CD14-positive monocyte (primary cell): Measurements from ENCODE around the gene DAGLA. TPM values are rescaled to one million over a fixed set of nuclear protein-coding genes. Genes with fewer than 3 reads are reported as not detected.

Experiments used
- DNase-seq, 3 donors: peaks; one replicate each; pipeline ENCODE4 v3.0.0-alpha.2; 2011 to 2022
- H2AFZ ChIP-seq: 2 replicates; pipeline ENCODE4 v1.6.0; 2012; ENCODE audit warnings: mild to moderate bottlenecking, low read depth, low read length, inconsistent platforms; ENCODE audit not compliant: insufficient read depth, poor library complexity, severe bottlenecking
- H3K27ac ChIP-seq, 2 donors: 1 replicate in 1 of 2; 2 replicates in 1 of 2; pipeline ENCODE4 v1.5.1; 2012 to 2013; ENCODE audit warnings: low read length in 2 of 2, control low read depth in 1 of 2, inconsistent platforms in 1 of 2, low read depth in 1 of 2, mild to moderate bottlenecking in 1 of 2
- H3K27me3 ChIP-seq, 2 donors: one replicate each; pipeline versions ENCODE4 v1.6.0 to v1.6.1; 2011 to 2013; ENCODE audit warnings: low read length in 2 of 2; ENCODE audit not compliant: control insufficient read depth in 2 of 2, insufficient read depth in 2 of 2
- H3K36me3 ChIP-seq, 2 donors: replicated peaks in 1 of 2; 1 replicate in 1 of 2; 2 replicates in 1 of 2; pipeline versions ENCODE4 v1.5.1 to v1.6.1; 2012 to 2013; ENCODE audit warnings: low read length in 2 of 2, control low read depth in 1 of 2, inconsistent platforms in 1 of 2, mild to moderate bottlenecking in 1 of 2; ENCODE audit not compliant: insufficient read depth in 2 of 2, control insufficient read depth in 1 of 2
- H3K4me1 ChIP-seq, 2 donors: 1 replicate in 1 of 2; 2 replicates in 1 of 2; pipeline versions ENCODE4 v1.5.1 to v1.6.1; 2012 to 2013; ENCODE audit warnings: low read length in 2 of 2, control low read depth in 1 of 2, inconsistent platforms in 1 of 2, mild to moderate bottlenecking in 1 of 2, moderate library complexity in 1 of 2; ENCODE audit not compliant: insufficient read depth in 2 of 2, control insufficient read depth in 1 of 2
- H3K4me2 ChIP-seq: replicated peaks from 2 replicates; pipeline ENCODE3; 2012; ENCODE audit warnings: low read length, moderate library complexity, mild to moderate bottlenecking; ENCODE audit not compliant: poor library complexity, severe bottlenecking; ENCODE audit errors: extremely low read depth
- H3K4me3 ChIP-seq, 3 experiments: fragments of 200-600 bp in 1 of 3; sonication (generic) in 1 of 3; replicated peaks in 1 of 3; 1 replicate in 2 of 3; 2 replicates in 1 of 3; pipeline ENCODE4 v1.5.1; 2011 to 2013; ENCODE audit warnings: low read length in 3 of 3, mild to moderate bottlenecking in 3 of 3, control low read depth in 2 of 3, low read depth in 2 of 3, inconsistent platforms in 1 of 3, moderate library complexity in 1 of 3
- H3K79me2 ChIP-seq: 2 replicates; pipeline ENCODE4 v1.6.0; 2012; ENCODE audit warnings: mild to moderate bottlenecking, control low read depth, inconsistent platforms, low read length, moderate library complexity; ENCODE audit not compliant: insufficient read depth
- H3K9ac ChIP-seq: 2 replicates; pipeline ENCODE4 v1.6.0; 2017; ENCODE audit warnings: low read length, mild to moderate bottlenecking; ENCODE audit not compliant: insufficient read depth, poor library complexity, severe bottlenecking
- H3K9me3 ChIP-seq, 2 donors: replicated peaks in 1 of 2; 1 replicate in 1 of 2; 2 replicates in 1 of 2; pipeline versions ENCODE4 v1.5.1 to v1.6.1; 2012 to 2013; ENCODE audit warnings: low read length in 2 of 2, control low read depth in 1 of 2; ENCODE audit not compliant: control insufficient read depth in 1 of 2, insufficient read depth in 1 of 2
- H4K20me1 ChIP-seq: 2 replicates; pipeline ENCODE4 v1.6.0; 2012; ENCODE audit warnings: mild to moderate bottlenecking, low read length, control low read depth, moderate library complexity; ENCODE audit not compliant: insufficient read depth
- H3K27ac Mint-ChIP-seq, 7 donors: one replicate each; pipeline ENCODE4 v1.8.0; 2020; ENCODE audit warnings: mild to moderate bottlenecking in 7 of 7, mixed read lengths in 7 of 7, moderate library complexity in 6 of 7, inconsistent platforms in 2 of 7
- H3K27me3 Mint-ChIP-seq, 3 donors: one replicate each; pipeline ENCODE4 v1.8.0; 2021 to 2022; ENCODE audit warnings: low read depth in 3 of 3, mild to moderate bottlenecking in 3 of 3, mixed read lengths in 3 of 3, moderate library complexity in 3 of 3, inconsistent platforms in 1 of 3
- H3K36me3 Mint-ChIP-seq, 2 donors: one replicate each; pipeline ENCODE4 v1.8.0; 2020; ENCODE audit warnings: mixed read lengths in 2 of 2, inconsistent platforms in 1 of 2, mild to moderate bottlenecking in 1 of 2
- H3K4me1 Mint-ChIP-seq: one replicate; pipeline ENCODE4 v1.8.0; 2020; ENCODE audit warnings: mild to moderate bottlenecking, mixed read lengths
- H3K4me3 Mint-ChIP-seq, 2 donors: one replicate each; pipeline ENCODE4 v1.8.0; 2020; ENCODE audit warnings: mild to moderate bottlenecking in 2 of 2, mixed read lengths in 2 of 2, moderate library complexity in 1 of 2
- H3K9me3 Mint-ChIP-seq, 7 donors: one replicate each; pipeline ENCODE4 v1.8.0; 2020 to 2022; ENCODE audit warnings: mixed read lengths in 7 of 7, mild to moderate bottlenecking in 6 of 7, moderate library complexity in 6 of 7, inconsistent platforms in 2 of 7
- WGBS: methylation state at CpG from one replicate; pipeline ENCODE4 v1.1.5; 2013; ENCODE audit warnings: missing lambda C conversion rate; ENCODE audit not compliant: insufficient coverage; 5-methylcytosine and 5-hydroxymethylcytosine counted together
- intact Hi-C, 2 donors: fragments of 100-400 bp; cut with micrococcal nuclease; formaldehyde crosslinking; loops; one replicate each; pipeline versions ENCODE4 v1.15.0 to v1.15.1; 2023
- polyA plus RNA-seq, 3 donors: library from polyadenylated mRNA; depleted of rRNA in 1 of 3; unstranded in 2 of 3; stranded (reverse) in 1 of 3; fragments of 300-500 nt in 2 of 3; fragments of >200 nt in 1 of 3; fragmentation: Illumina TruSeq in 2 of 3; gene quantifications; 1 replicate in 2 of 3; 2 replicates in 1 of 3; pipeline ENCODE4 v1.2.3, GENCODE V29; 2012 to 2021
- TF ChIP-seq, protein P1 (sequence below): fragments of 200-600 bp; IDR thresholded peaks from one replicate; pipeline ENCODE4 v1.8.0; 2022; ENCODE audit warnings: antibody characterized with exemption, mild to moderate bottlenecking

The DAGLA gene
- polyA plus RNA-seq, 3 donors: 0.16 to 6.7 (median 0.73) TPM

DNA sequence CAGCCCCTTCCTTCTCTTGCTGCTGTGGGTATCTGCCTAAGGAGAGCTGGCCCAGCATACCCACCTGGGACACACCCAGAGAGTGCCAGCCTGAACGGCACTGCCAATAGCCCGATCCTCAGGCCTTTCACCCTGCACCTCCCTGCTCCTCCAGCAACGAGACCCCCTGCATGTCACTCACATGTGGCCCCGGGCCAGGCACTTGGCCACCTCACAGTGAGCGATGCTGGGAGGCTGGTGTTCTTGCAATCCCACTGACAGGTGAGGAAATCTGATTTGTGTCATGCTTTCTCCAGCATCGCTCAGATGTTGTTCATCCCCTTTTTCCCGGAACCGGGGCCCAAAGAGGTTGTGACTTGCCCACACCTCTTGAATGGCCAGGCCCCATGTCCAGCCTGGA, 20.5 kb downstream of the DAGLA start:
- intact Hi-C loops: no loop called here
- Histone ChIP-seq H3K9me3 (no peaks in the 10 kb centered on the region), H3K4me3 (peak overlapping the region in 1 of 3 experiments; percentile 36), H3K27me3 (no peaks in the 10 kb centered on the region), H3K27ac (peak overlapping the region; percentile 90 to 95), H3K4me2 (peak overlapping the region; percentile 62), H4K20me1 (no peaks in the 10 kb centered on the region), H2AFZ (no peak overlapping the region), H3K36me3 (no peaks in the 10 kb centered on the region), H3K79me2 (peaks cover 31% of the 10 kb centered on the region), H3K9ac (peak overlapping the region; percentile 59), H3K4me1 (peaks cover 78 to 80% of the 10 kb centered on the region in 2 donors)
- whole genome bisulfite sequencing: 94% methylated on average over 8 of the region's 8 CpGs
- TF ChIP-seq, protein P1, sequence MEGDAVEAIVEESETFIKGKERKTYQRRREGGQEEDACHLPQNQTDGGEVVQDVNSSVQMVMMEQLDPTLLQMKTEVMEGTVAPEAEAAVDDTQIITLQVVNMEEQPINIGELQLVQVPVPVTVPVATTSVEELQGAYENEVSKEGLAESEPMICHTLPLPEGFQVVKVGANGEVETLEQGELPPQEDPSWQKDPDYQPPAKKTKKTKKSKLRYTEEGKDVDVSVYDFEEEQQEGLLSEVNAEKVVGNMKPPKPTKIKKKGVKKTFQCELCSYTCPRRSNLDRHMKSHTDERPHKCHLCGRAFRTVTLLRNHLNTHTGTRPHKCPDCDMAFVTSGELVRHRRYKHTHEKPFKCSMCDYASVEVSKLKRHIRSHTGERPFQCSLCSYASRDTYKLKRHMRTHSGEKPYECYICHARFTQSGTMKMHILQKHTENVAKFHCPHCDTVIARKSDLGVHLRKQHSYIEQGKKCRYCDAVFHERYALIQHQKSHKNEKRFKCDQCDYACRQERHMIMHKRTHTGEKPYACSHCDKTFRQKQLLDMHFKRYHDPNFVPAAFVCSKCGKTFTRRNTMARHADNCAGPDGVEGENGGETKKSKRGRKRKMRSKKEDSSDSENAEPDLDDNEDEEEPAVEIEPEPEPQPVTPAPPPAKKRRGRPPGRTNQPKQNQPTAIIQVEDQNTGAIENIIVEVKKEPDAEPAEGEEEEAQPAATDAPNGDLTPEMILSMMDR: no peak
- peak in 1 of 3 donors; percentile 40 for DNase-seq
- peaks cover 81% of the 10 kb centered on the region for H3K4me1 Mint-ChIP-seq
- H3K27ac Mint-ChIP-seq: peak overlapping the region; percentile 92 to 96 (median 93)
- H3K36me3 Mint-ChIP-seq: peaks cover 8 to 13% of the 10 kb centered on the region in 2 donors
- H3K27me3 Mint-ChIP-seq: peaks cover 0 to 2% (median 2%) of the 10 kb centered on the region in 3 donors
- peak overlapping the region; percentile 15 to 39 for H3K4me3 Mint-ChIP-seq
- peaks cover 0 to 2% (median 0%) of the 10 kb centered on the region in 7 donors for H3K9me3 Mint-ChIP-seq

DNA sequence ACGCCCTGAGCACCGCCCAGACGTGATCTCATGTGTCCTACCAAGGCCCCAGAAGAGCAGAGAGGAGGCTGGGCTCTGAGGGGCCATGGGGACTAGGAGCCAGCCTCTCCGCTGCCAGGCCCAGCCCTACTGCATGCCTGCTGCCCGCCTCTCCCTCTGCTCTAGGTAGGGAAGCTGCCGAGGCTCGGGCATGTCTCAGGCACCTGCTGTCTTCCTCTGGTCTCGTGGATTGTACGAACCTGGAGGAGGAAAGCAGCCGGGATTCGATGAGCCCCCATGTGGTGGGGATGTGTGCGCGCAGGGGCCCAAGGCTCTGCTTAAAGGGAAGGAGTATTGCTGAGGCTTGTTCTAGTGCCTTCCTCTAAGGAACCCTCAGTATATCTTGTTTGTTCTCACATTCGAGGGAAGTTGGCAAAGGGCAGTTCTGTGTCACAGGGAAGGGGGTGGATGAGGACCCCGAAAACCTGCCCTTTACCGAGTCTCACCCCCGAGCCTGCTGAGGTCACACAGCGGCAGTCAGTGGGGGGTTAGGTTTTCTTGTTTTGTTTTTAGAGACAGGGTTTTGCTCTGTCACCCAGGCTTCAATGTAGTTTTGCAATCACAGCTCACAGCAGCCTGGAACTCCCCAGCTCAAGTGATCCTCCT, 21.2 kb downstream of the DAGLA start:
- Histone ChIP-seq H4K20me1 (no peaks in the 10 kb centered on the region), H2AFZ (peak overlapping the region; percentile 67), H3K27me3 (no peaks in the 10 kb centered on the region), H3K9me3 (no peaks in the 10 kb centered on the region), H3K36me3 (no peaks in the 10 kb centered on the region), H3K4me3 (peak overlapping the region in 1 of 3 experiments; percentile 36), H3K79me2 (peaks cover 30% of the 10 kb centered on the region), H3K9ac (peak overlapping the region; percentile 59), H3K4me2 (peak overlapping the region; percentile 62), H3K27ac (peak overlapping the region; percentile 90 to 95), H3K4me1 (peaks cover 72 to 73% of the 10 kb centered on the region in 2 donors)
- H3K4me3 Mint-ChIP-seq: peak overlapping the region; percentile 15 to 39
- H3K9me3 Mint-ChIP-seq: peaks cover 0 to 2% (median 0%) of the 10 kb centered on the region in 7 donors
- H3K36me3 Mint-ChIP-seq: peaks cover 8 to 16% of the 10 kb centered on the region in 2 donors
- H3K27ac Mint-ChIP-seq: peak overlapping the region; percentile 92 to 96 (median 93)
- DNase-seq: peak; percentile 68 to 87 (median 83)
- H3K4me1 Mint-ChIP-seq: peaks cover 75% of the 10 kb centered on the region
- intact Hi-C loops: no loop called here
- peaks cover 0 to 2% (median 2%) of the 10 kb centered on the region in 3 donors for H3K27me3 Mint-ChIP-seq
- 22% methylated on average over 14 of the region's 18 CpGs for WGBS
- TF ChIP-seq, protein P1: peak; percentile 64
